ENCODE measurements around the gene ANKRD11. TPM values are rescaled to one million over a fixed set of nuclear protein-coding genes. Genes with fewer than 3 reads are reported as not detected.

Gene ANKRD11
- polyA plus RNA-seq, 1 donor from 2014 or later, result 32.5 TPM

GRCh38 chr16:89531821-89532526, 41.6 kb upstream of the ANKRD11 start:
- no peaks in the 10 kb centered on the region for H3K9me3 ChIP-seq (ENCODE audit: low read length)
- H3K9me2 ChIP-seq (ENCODE audit: insufficient read depth, low read length), result no peaks in the 10 kb centered on the region
- H2AFZ ChIP-seq (ENCODE audit: low read depth, low read length), result no peak overlapping the region
- H3K4me3 ChIP-seq (ENCODE audit: low read length), result no peak overlapping the region
- no peak overlapping the region for H3K9ac ChIP-seq (ENCODE audit: low read length)
- H3K27ac ChIP-seq (ENCODE audit: low read length), result no peak overlapping the region
- no peaks in the 10 kb centered on the region for H4K20me1 ChIP-seq (ENCODE audit: insufficient read depth)
- no peaks in the 10 kb centered on the region for H3K27me3 ChIP-seq (ENCODE audit: insufficient read depth, low read depth, low read length)
- H3K36me3 ChIP-seq (ENCODE audit: insufficient read depth, low read length), result peaks cover 3% of the 10 kb centered on the region
- TF ChIP-seq SMC3 (conservative IDR thresholded peaks at IDR 0.05; ENCODE audit: poor library complexity), result no peak
- TF ChIP-seq RAD21 (conservative IDR thresholded peaks at IDR 0.05), result no peak
- TF ChIP-seq EZH2 (IDR thresholded peaks at IDR 0.05; ENCODE audit: borderline replicate concordance, insufficient read depth, low read length, poor library complexity, severe bottlenecking), result no peak
- TF ChIP-seq REST (IDR thresholded peaks at IDR 0.05; ENCODE audit: borderline replicate concordance), result no peak
- TF ChIP-seq MXI1 (conservative IDR thresholded peaks at IDR 0.05; ENCODE audit: poor library complexity, severe bottlenecking), result no peak
- TF ChIP-seq EP300 (conservative IDR thresholded peaks at IDR 0.05; ENCODE audit: poor library complexity, severe bottlenecking), result no peak
- no peak for TF ChIP-seq POLR2AphosphoS5 (IDR thresholded peaks at IDR 0.05)
- TF ChIP-seq, protein P1, sequence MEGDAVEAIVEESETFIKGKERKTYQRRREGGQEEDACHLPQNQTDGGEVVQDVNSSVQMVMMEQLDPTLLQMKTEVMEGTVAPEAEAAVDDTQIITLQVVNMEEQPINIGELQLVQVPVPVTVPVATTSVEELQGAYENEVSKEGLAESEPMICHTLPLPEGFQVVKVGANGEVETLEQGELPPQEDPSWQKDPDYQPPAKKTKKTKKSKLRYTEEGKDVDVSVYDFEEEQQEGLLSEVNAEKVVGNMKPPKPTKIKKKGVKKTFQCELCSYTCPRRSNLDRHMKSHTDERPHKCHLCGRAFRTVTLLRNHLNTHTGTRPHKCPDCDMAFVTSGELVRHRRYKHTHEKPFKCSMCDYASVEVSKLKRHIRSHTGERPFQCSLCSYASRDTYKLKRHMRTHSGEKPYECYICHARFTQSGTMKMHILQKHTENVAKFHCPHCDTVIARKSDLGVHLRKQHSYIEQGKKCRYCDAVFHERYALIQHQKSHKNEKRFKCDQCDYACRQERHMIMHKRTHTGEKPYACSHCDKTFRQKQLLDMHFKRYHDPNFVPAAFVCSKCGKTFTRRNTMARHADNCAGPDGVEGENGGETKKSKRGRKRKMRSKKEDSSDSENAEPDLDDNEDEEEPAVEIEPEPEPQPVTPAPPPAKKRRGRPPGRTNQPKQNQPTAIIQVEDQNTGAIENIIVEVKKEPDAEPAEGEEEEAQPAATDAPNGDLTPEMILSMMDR (IDR thresholded peaks at IDR 0.05; ENCODE audit: poor library complexity, severe bottlenecking), result no peak
- TF ChIP-seq TAF1 (IDR thresholded peaks at IDR 0.05; ENCODE audit: low read depth), result no peak
- H3F3A ChIP-seq (ENCODE audit: insufficient read depth, low read length, poor library complexity, severe bottlenecking), result no peaks in the 10 kb centered on the region
- no peaks in the 10 kb centered on the region for H3K79me2 ChIP-seq (replicated peaks; ENCODE audit: insufficient read depth, low read length)
- H3K4me2 ChIP-seq (ENCODE audit: low read length), result no peak overlapping the region

DNA sequence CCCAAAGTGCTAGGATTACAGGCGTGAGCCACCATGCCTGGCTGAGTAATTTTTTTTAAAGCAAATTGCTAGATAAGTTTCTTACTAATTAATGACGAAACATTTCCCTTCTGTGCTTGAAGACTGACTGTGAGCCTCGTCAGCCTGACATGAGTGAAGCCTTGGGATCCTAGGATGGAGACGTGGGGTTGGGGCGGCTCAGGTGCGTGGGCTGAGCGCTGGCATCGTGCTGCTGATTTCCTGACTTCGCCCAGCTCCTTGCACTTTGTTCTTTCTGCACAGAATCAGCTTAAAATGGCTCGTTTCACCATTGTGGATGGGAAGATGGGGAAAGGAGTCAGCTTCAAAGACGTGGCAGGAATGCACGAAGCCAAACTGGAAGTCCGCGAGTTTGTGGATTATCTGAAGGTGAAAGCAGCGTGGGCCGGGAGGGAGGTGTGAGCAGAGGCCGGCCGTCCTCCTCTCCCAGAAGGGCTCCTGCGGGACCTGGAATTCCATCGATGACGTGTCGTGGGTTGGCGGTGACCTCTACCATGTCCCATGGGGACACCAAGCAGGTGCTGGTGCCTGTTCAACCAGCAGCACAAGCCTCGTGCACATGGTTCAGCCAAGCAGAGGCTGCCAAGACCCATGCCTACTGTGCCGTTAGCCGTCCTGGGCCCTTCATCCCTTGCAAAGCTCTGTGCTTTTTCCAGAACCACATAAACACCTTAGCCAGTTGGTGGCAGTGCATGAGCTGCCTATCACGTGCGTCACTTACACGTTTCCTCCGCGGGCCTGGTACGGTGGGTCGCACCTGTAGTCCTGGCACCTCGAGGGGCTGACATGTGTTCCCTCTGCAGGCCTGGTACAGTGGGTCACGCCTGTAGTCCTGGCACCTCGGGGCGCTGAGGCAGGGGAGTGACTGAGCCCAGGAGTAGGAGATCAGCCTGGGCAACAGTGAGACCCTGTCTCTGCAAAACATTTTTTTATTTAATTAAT, 40.3 kb upstream of the ANKRD11 start:
- TF ChIP-seq POLR2AphosphoS5 (IDR thresholded peaks at IDR 0.05) (no peak), TAF1 (IDR thresholded peaks at IDR 0.05; ENCODE audit: low read depth) (no peak), MXI1 (conservative IDR thresholded peaks at IDR 0.05; ENCODE audit: poor library complexity, severe bottlenecking) (no peak), REST (IDR thresholded peaks at IDR 0.05; ENCODE audit: borderline replicate concordance) (no peak), RAD21 (conservative IDR thresholded peaks at IDR 0.05) (no peak), SMC3 (conservative IDR thresholded peaks at IDR 0.05; ENCODE audit: poor library complexity) (no peak), EZH2 (IDR thresholded peaks at IDR 0.05; ENCODE audit: borderline replicate concordance, insufficient read depth, low read length, poor library complexity, severe bottlenecking) (no peak), EP300 (conservative IDR thresholded peaks at IDR 0.05; ENCODE audit: poor library complexity, severe bottlenecking) (no peak)
- TF ChIP-seq, protein P1 (IDR thresholded peaks at IDR 0.05; ENCODE audit: poor library complexity, severe bottlenecking), result no peak
- no peak overlapping the region for H3K9ac ChIP-seq (ENCODE audit: low read length)
- no peak overlapping the region for H3K4me3 ChIP-seq (ENCODE audit: low read length)
- no peaks in the 10 kb centered on the region for H3K9me3 ChIP-seq (ENCODE audit: low read length)
- peaks cover 3% of the 10 kb centered on the region for H3K36me3 ChIP-seq (ENCODE audit: insufficient read depth, low read length)
- H3K4me2 ChIP-seq (ENCODE audit: low read length), result no peak overlapping the region
- no peak overlapping the region for H3K27ac ChIP-seq (ENCODE audit: low read length)
- no peaks in the 10 kb centered on the region for H3K79me2 ChIP-seq (replicated peaks; ENCODE audit: insufficient read depth, low read length)
- H3K27me3 ChIP-seq (ENCODE audit: insufficient read depth, low read depth, low read length), result no peaks in the 10 kb centered on the region
- H2AFZ ChIP-seq (ENCODE audit: low read depth, low read length), result no peak overlapping the region
- no peaks in the 10 kb centered on the region for H3K9me2 ChIP-seq (ENCODE audit: insufficient read depth, low read length)
- H3F3A ChIP-seq (ENCODE audit: insufficient read depth, low read length, poor library complexity, severe bottlenecking), result no peaks in the 10 kb centered on the region
- no peaks in the 10 kb centered on the region for H4K20me1 ChIP-seq (ENCODE audit: insufficient read depth)
